Measurements from ENCODE around the gene MAN1A2. TPM values are rescaled to one million over a fixed set of nuclear protein-coding genes. Genes with fewer than 3 reads are reported as not detected.

The MAN1A2 gene
- total and polyA plus RNA-seq, 2 experiments from 2014 or later, result 22.8 to 48.1 TPM

GRCh38 chr1:117564227-117565075 is 197.2 kb downstream of the MAN1A2 start:
- Histone ChIP-seq H4K20me1 (ENCODE audit: insufficient read depth) (no peaks in the 10 kb centered on the region), H3K36me3 (ENCODE audit: low read depth) (no peaks in the 10 kb centered on the region), H3K9me3 (ENCODE audit: low read depth) (no peaks in the 10 kb centered on the region), H3K27me3 (replicated peaks; ENCODE audit: insufficient read depth) (peaks cover 9% of the 10 kb centered on the region; the same call in 1 of the 2 replicates), H3K9me2 (ENCODE audit: insufficient read depth) (no peaks in the 10 kb centered on the region), H3K4me2 (ENCODE audit: unreplicated experiment) (no peak overlapping the region), H3K79me2 (ENCODE audit: insufficient read depth) (no peaks in the 10 kb centered on the region), H3K4me1 (ENCODE audit: insufficient read depth) (no peaks in the 10 kb centered on the region), H2AFZ (no peak overlapping the region), H3K4me3 (no peak overlapping the region), H3K27ac (no peak overlapping the region), H3K9ac (no peak overlapping the region), H3F3A (ENCODE audit: insufficient read depth) (no peaks in the 10 kb centered on the region)
- TF ChIP-seq EZH2phosphoT487 (IDR thresholded peaks at IDR 0.05; ENCODE audit: insufficient read depth, low read depth), result no peak
- TF ChIP-seq EZH2 (IDR thresholded peaks at IDR 0.05; ENCODE audit: insufficient read depth, poor library complexity, severe bottlenecking), result no peak
- in situ Hi-C loops (cut with MboI), result no loop called here
- no peak for DNase-seq
- 68 to 71% methylated on average over 8 of the region's 8 CpGs for WGBS, 2 experiments (ENCODE audit: low coverage in 1 of 2, low lambda C conversion rate in 2 of 2, missing lambda C conversion rate in 2 of 2)

GRCh38 chr1:117565076-117565556 is 197.9 kb downstream of the MAN1A2 start:
- no peak overlapping the region for H2AFZ ChIP-seq
- H3K27ac ChIP-seq, result no peak overlapping the region
- H3F3A ChIP-seq (ENCODE audit: insufficient read depth), result no peaks in the 10 kb centered on the region
- in situ Hi-C loops (cut with MboI), result no loop called here
- no peak for TF ChIP-seq EZH2 (IDR thresholded peaks at IDR 0.05; ENCODE audit: insufficient read depth, poor library complexity, severe bottlenecking)
- no peak for TF ChIP-seq EZH2phosphoT487 (IDR thresholded peaks at IDR 0.05; ENCODE audit: insufficient read depth, low read depth)
- H3K36me3 ChIP-seq (ENCODE audit: low read depth), result no peaks in the 10 kb centered on the region
- no peak overlapping the region for H3K4me3 ChIP-seq
- no peak for DNase-seq
- H3K79me2 ChIP-seq (ENCODE audit: insufficient read depth), result no peaks in the 10 kb centered on the region
- peaks cover 9% of the 10 kb centered on the region; the same call in 1 of the 2 replicates for H3K27me3 ChIP-seq (replicated peaks; ENCODE audit: insufficient read depth)
- no peak overlapping the region for H3K9ac ChIP-seq
- no peak overlapping the region for H3K4me2 ChIP-seq (ENCODE audit: unreplicated experiment)
- WGBS, 2 experiments (ENCODE audit: low coverage in 1 of 2, low lambda C conversion rate in 2 of 2, missing lambda C conversion rate in 2 of 2), result 28 to 34% methylated on average over 4 of the region's 4 CpGs
- H3K4me1 ChIP-seq (ENCODE audit: insufficient read depth), result no peaks in the 10 kb centered on the region
- H4K20me1 ChIP-seq (ENCODE audit: insufficient read depth), result no peaks in the 10 kb centered on the region
- no peaks in the 10 kb centered on the region for H3K9me3 ChIP-seq (ENCODE audit: low read depth)
- no peaks in the 10 kb centered on the region for H3K9me2 ChIP-seq (ENCODE audit: insufficient read depth)

- no peak overlapping the region for H3K4me3 ChIP-seq
- no peaks in the 10 kb centered on the region for H3K9me2 ChIP-seq (ENCODE audit: insufficient read depth)
- H3K4me2 ChIP-seq (ENCODE audit: unreplicated experiment), result no peak overlapping the region
- H2AFZ ChIP-seq, result no peak overlapping the region
- no peaks in the 10 kb centered on the region for H3F3A ChIP-seq (ENCODE audit: insufficient read depth)
- H3K9me3 ChIP-seq (ENCODE audit: low read depth), result no peaks in the 10 kb centered on the region
- in situ Hi-C loops (cut with MboI), result no loop called here
- H3K27ac ChIP-seq, result no peak overlapping the region
- no peak overlapping the region for H3K9ac ChIP-seq
- H3K27me3 ChIP-seq (replicated peaks; ENCODE audit: insufficient read depth), result peaks cover 9% of the 10 kb centered on the region; the same call in 1 of the 2 replicates
- no peak for DNase-seq
- no peaks in the 10 kb centered on the region for H3K79me2 ChIP-seq (ENCODE audit: insufficient read depth)
- no peaks in the 10 kb centered on the region for H3K4me1 ChIP-seq (ENCODE audit: insufficient read depth)
- no peaks in the 10 kb centered on the region for H4K20me1 ChIP-seq (ENCODE audit: insufficient read depth)
- H3K36me3 ChIP-seq (ENCODE audit: low read depth), result no peaks in the 10 kb centered on the region
- 59 to 60% methylated on average over 8 of the region's 8 CpGs for WGBS, 2 experiments (ENCODE audit: low coverage in 1 of 2, low lambda C conversion rate in 2 of 2, missing lambda C conversion rate in 2 of 2)
- TF ChIP-seq EZH2phosphoT487 (IDR thresholded peaks at IDR 0.05; ENCODE audit: insufficient read depth, low read depth) (no peak), EZH2 (IDR thresholded peaks at IDR 0.05; ENCODE audit: insufficient read depth, poor library complexity, severe bottlenecking) (no peak)
Observed at GRCh38 chr1:117565745-117566455, 198.7 kb downstream of the MAN1A2 start.

GRCh38 chr1:117566556-117566955 is 199.3 kb downstream of the MAN1A2 start:
- no peak overlapping the region for H2AFZ ChIP-seq
- H3K9me2 ChIP-seq (ENCODE audit: insufficient read depth), result no peaks in the 10 kb centered on the region
- no peaks in the 10 kb centered on the region for H3K9me3 ChIP-seq (ENCODE audit: low read depth)
- DNase-seq, result no peak
- no peak for TF ChIP-seq EZH2phosphoT487 (IDR thresholded peaks at IDR 0.05; ENCODE audit: insufficient read depth, low read depth)
- TF ChIP-seq EZH2 (IDR thresholded peaks at IDR 0.05; ENCODE audit: insufficient read depth, poor library complexity, severe bottlenecking), result no peak
- WGBS, 2 experiments (ENCODE audit: low coverage in 1 of 2, low lambda C conversion rate in 2 of 2, missing lambda C conversion rate in 2 of 2), result 30 to 47% methylated on average over 3 of the region's 3 CpGs
- no peaks in the 10 kb centered on the region for H3K4me1 ChIP-seq (ENCODE audit: insufficient read depth)
- in situ Hi-C loops (cut with MboI), result no loop called here
- no peak overlapping the region for H3K9ac ChIP-seq
- H3K79me2 ChIP-seq (ENCODE audit: insufficient read depth), result no peaks in the 10 kb centered on the region
- no peaks in the 10 kb centered on the region for H4K20me1 ChIP-seq (ENCODE audit: insufficient read depth)
- peaks cover 9% of the 10 kb centered on the region; the same call in 1 of the 2 replicates for H3K27me3 ChIP-seq (replicated peaks; ENCODE audit: insufficient read depth)
- no peak overlapping the region for H3K27ac ChIP-seq
- H3K4me3 ChIP-seq, result no peak overlapping the region
- H3F3A ChIP-seq (ENCODE audit: insufficient read depth), result no peaks in the 10 kb centered on the region
- H3K36me3 ChIP-seq (ENCODE audit: low read depth), result no peaks in the 10 kb centered on the region
- no peak overlapping the region for H3K4me2 ChIP-seq (ENCODE audit: unreplicated experiment)
